CD4-positive, alpha-beta T cell (primary cell): Measurements from ENCODE around the gene C11orf91. TPM values are rescaled to one million over a fixed set of nuclear protein-coding genes. Genes with fewer than 3 reads are reported as not detected.
A peak's percentile ranks its signal among the peaks of the same experiment; 100 is the strongest.

ENCODE experiments used
- ATAC-seq: fragments of 200-7000 bp; cut with Tn5 transposase; one replicate; pipeline ENCODE4 v1.10.0; 2022; ENCODE audit warnings: mild to moderate bottlenecking; ENCODE audit not compliant: poor library complexity
- CTCF ChIA-PET: fragments of 350-600 bp; sonication (Branson Sonifier 250); formaldehyde crosslinking; loops from one replicate; lab custom pipeline; 2021; ENCODE audit warnings: antibody characterized with exemption, inconsistent platforms; lab: Charles Lee
- POLR2A ChIA-PET: fragments of 350-600 bp; sonication (Branson Sonifier 250); formaldehyde crosslinking; loops from one replicate; lab custom pipeline; 2021; ENCODE audit warnings: antibody characterized with exemption, inconsistent platforms; lab: Charles Lee
- DNase-seq, 14 experiments: peaks; one replicate each; pipeline ENCODE4 v3.0.0-alpha.2; 2013 to 2020; ENCODE audit warnings: mixed read lengths in 2 of 14
- H3K27ac ChIP-seq, 2 donors: one replicate each; pipeline versions ENCODE4 v1.5.1 to v1.7.0; 2013; ENCODE audit warnings: low read length in 2 of 2, low read depth in 1 of 2, mild to moderate bottlenecking in 1 of 2
- H3K27me3 ChIP-seq, 2 experiments: 1 replicate in 1 of 2; 2 replicates in 1 of 2; pipeline versions ENCODE4 v1.6.1 to v1.7.0; 2013; ENCODE audit warnings: low read length in 2 of 2, control low read depth in 1 of 2, mild to moderate bottlenecking in 1 of 2, moderate library complexity in 1 of 2; ENCODE audit not compliant: insufficient read depth in 2 of 2, control insufficient read depth in 1 of 2
- H3K36me3 ChIP-seq: one replicate; pipeline ENCODE4 v1.6.1; 2013; ENCODE audit warnings: low read length, control low read depth; ENCODE audit not compliant: insufficient read depth
- H3K4me1 ChIP-seq: one replicate; pipeline ENCODE4 v1.6.1; 2013; ENCODE audit warnings: low read length, control low read depth; ENCODE audit not compliant: insufficient read depth
- H3K4me3 ChIP-seq: one replicate; pipeline ENCODE4 v1.5.1; 2013; ENCODE audit warnings: mild to moderate bottlenecking, low read length, moderate library complexity
- H3K9me3 ChIP-seq, 2 experiments: 1 replicate in 1 of 2; 2 replicates in 1 of 2; pipeline versions ENCODE4 v1.6.1 to v1.7.0; 2013; ENCODE audit warnings: low read length in 2 of 2, mild to moderate bottlenecking in 2 of 2, control low read depth in 1 of 2, moderate library complexity in 1 of 2; ENCODE audit not compliant: control insufficient read depth in 1 of 2, insufficient read depth in 1 of 2
- H3K27ac Mint-ChIP-seq: one replicate; pipeline ENCODE4 v1.8.0; 2020; ENCODE audit warnings: mixed read lengths
- H3K27me3 Mint-ChIP-seq: one replicate; pipeline ENCODE4 v1.8.0; 2021; ENCODE audit warnings: mixed read lengths
- H3K36me3 Mint-ChIP-seq: one replicate; pipeline ENCODE4 v1.8.0; 2021; ENCODE audit warnings: low read depth, mixed read lengths
- H3K4me1 Mint-ChIP-seq: one replicate; pipeline ENCODE4 v1.8.0; 2021; ENCODE audit warnings: low read depth, mixed read lengths
- H3K4me3 Mint-ChIP-seq: one replicate; pipeline ENCODE4 v1.8.0; 2020; ENCODE audit warnings: mild to moderate bottlenecking, mixed read lengths
- H3K9me3 Mint-ChIP-seq: one replicate; pipeline ENCODE4 v1.8.0; 2020; ENCODE audit warnings: mixed read lengths
- CTCF ChIP-seq: fragments of 200-600 bp; IDR thresholded peaks from one replicate; pipeline ENCODE4 v1.8.0; 2022; ENCODE audit warnings: antibody characterized with exemption, mild to moderate bottlenecking
- intact Hi-C, 2 experiments: fragments of 100-400 bp; cut with DNase I in 1 of 2; cut with micrococcal nuclease in 1 of 2; formaldehyde crosslinking; loops; one replicate each; pipeline versions ENCODE4 v1.15.1 to v1.9.0; 2023 to 2025; cut with DNase I, micrococcal nuclease
- total RNA-seq, 174 experiments: library from RNA in 2 of 174; stranded (reverse) in 2 of 174; gene quantifications; one replicate each; pipeline ENCODE4 v1.2.3 and lab custom pipeline; 2021 to 2026

The C11orf91 gene
- total RNA-seq, 2 experiments from 2014 or later, result 0.45 TPM; not detected in 1

GRCh38 chr11:33734441-33735270 lies 34.0 kb upstream of the C11orf91 start:
- H3K4me1 ChIP-seq, result peaks cover 31% of the 10 kb centered on the region
- H3K27me3 Mint-ChIP-seq, result no peaks in the 10 kb centered on the region
- H3K27me3 ChIP-seq, result no peaks in the 10 kb centered on the region
- DNase-seq, result peak in 1 of 14 experiments; percentile 13
- no peak for TF ChIP-seq CTCF
- H3K4me3 ChIP-seq, result peak overlapping the region; percentile 64
- peak overlapping the region; percentile 81 for H3K27ac Mint-ChIP-seq
- intact Hi-C loops, result loop anchor here (1.0 to 10.0 kb wide), 4 partner anchors 32 to 710 kb away; partner anchors contain the start of genes C11orf91 (in 1 of the 2) and HIPK3 (in 1 of the 2)
- H3K4me3 Mint-ChIP-seq, result peak overlapping the region; percentile 94
- ChIA-PET CTCF (no interaction called here), POLR2A (interaction anchor here (1.9 kb wide), 1 partner anchor 8 kb away, joined by 8 read pairs; no protein-coding TSS in a partner anchor)
- no peaks in the 10 kb centered on the region for H3K9me3 ChIP-seq
- H3K27ac ChIP-seq, result peak overlapping the region in 1 of 2 donors; percentile 20
- peaks cover 48% of the 10 kb centered on the region for H3K4me1 Mint-ChIP-seq
- H3K36me3 Mint-ChIP-seq, result peaks cover 3% of the 10 kb centered on the region
- no peak for ATAC-seq
- no peaks in the 10 kb centered on the region for H3K9me3 Mint-ChIP-seq
- peaks cover 4% of the 10 kb centered on the region for H3K36me3 ChIP-seq

- Mint-ChIP-seq H3K4me3 (peak overlapping the region; percentile 94), H3K9me3 (no peaks in the 10 kb centered on the region), H3K4me1 (peaks cover 51% of the 10 kb centered on the region), H3K36me3 (peaks cover 3% of the 10 kb centered on the region), H3K27me3 (no peaks in the 10 kb centered on the region), H3K27ac (no peak overlapping the region)
- intact Hi-C loops, result loop anchor here in 1 of 2 experiments (1.0 to 10.0 kb wide), 3 partner anchors 32 to 709 kb away; partner anchors contain the start of gene HIPK3
- no peak for ATAC-seq
- ChIA-PET POLR2A (interaction anchor here (1.9 kb wide), 1 partner anchor 9 kb away, joined by 8 read pairs; no protein-coding TSS in a partner anchor), CTCF (interaction anchor here (1.6 kb wide), 1 partner anchor 8 kb away, joined by 3 read pairs; no protein-coding TSS in a partner anchor)
- H3K27ac ChIP-seq, result no peak overlapping the region
- no peaks in the 10 kb centered on the region for H3K9me3 ChIP-seq
- H3K4me3 ChIP-seq, result no peak overlapping the region
- no peaks in the 10 kb centered on the region for H3K27me3 ChIP-seq
- no peak for DNase-seq
- H3K36me3 ChIP-seq, result peaks cover 4% of the 10 kb centered on the region
- peaks cover 31% of the 10 kb centered on the region for H3K4me1 ChIP-seq
- TF ChIP-seq CTCF, result no peak
Measured at GRCh38 chr11:33733980-33734379, 33.4 kb upstream of the C11orf91 start.

GRCh38 chr11:33731723-33732531 lies 31.3 kb upstream of the C11orf91 start:
- no peaks in the 10 kb centered on the region for H3K27me3 Mint-ChIP-seq
- Histone ChIP-seq H3K9me3 (no peaks in the 10 kb centered on the region), H3K4me1 (peaks cover 30% of the 10 kb centered on the region), H3K27me3 (no peaks in the 10 kb centered on the region), H3K27ac (no peak overlapping the region), H3K4me3 (no peak overlapping the region), H3K36me3 (peaks cover 4% of the 10 kb centered on the region)
- H3K36me3 Mint-ChIP-seq, result peaks cover 3% of the 10 kb centered on the region
- intact Hi-C loops, result loop anchor here in 1 of 2 experiments (10.0 kb wide), 2 partner anchors 477 to 707 kb away; partner anchors contain the start of gene HIPK3
- peak overlapping the region; percentile 12 for H3K27ac Mint-ChIP-seq
- ChIA-PET POLR2A (no interaction called here), CTCF (no interaction called here)
- ATAC-seq (no peak), DNase-seq (peak in 2 of 14 experiments; percentile 22 to 25)
- TF ChIP-seq CTCF, result no peak
- H3K4me3 Mint-ChIP-seq, result peak overlapping the region; percentile 25
- peaks cover 61% of the 10 kb centered on the region for H3K4me1 Mint-ChIP-seq
- H3K9me3 Mint-ChIP-seq, result no peaks in the 10 kb centered on the region
